MCF 10A (cell line): ENCODE measurements around the gene THRA. TPM values are rescaled to one million over a fixed set of nuclear protein-coding genes. Genes with fewer than 3 reads are reported as not detected.

Experiments used
- BruUV-seq: library from RNA; stranded (reverse); fragments of 400-500 nt; replicated peaks from 2 replicates; lab custom pipeline; 2021; lab: Mats Ljungman, UMichigan
- CTCF ChIA-PET: fragments of 300-600 bp; sonication (Branson Sonifier 250); formaldehyde crosslinking; extraction: SDS; loops from one replicate; lab custom pipeline; 2021; ENCODE audit warnings: antibody characterized with exemption, inconsistent platforms; lab: Yijun Ruan, JAX
- POLR2A ChIA-PET: fragments of 300-600, 350-650 bp; sonication (Branson Sonifier 250); formaldehyde crosslinking; extraction: SDS; loops from one replicate; lab custom pipeline; 2020; ENCODE audit warnings: antibody characterized with exemption, inconsistent platforms; lab: Yijun Ruan, JAX
- DNase-seq: peaks from one replicate; pipeline ENCODE4 v3.0.0-alpha.2; 2018; ENCODE audit not compliant: unreplicated experiment
- H3K27ac Mint-ChIP-seq: one replicate; pipeline ENCODE4 v1.8.0; 2022; ENCODE audit warnings: mild to moderate bottlenecking, low read depth, mixed read lengths; ENCODE audit not compliant: unreplicated experiment
- H3K27me3 Mint-ChIP-seq: one replicate; pipeline ENCODE4 v1.8.0; 2022; ENCODE audit warnings: mixed read lengths; ENCODE audit not compliant: insufficient read depth, unreplicated experiment
- H3K36me3 Mint-ChIP-seq: one replicate; pipeline ENCODE4 v1.8.0; 2022; ENCODE audit warnings: mild to moderate bottlenecking, moderate library complexity, mixed read lengths; ENCODE audit not compliant: insufficient read depth, unreplicated experiment
- H3K4me1 Mint-ChIP-seq: one replicate; pipeline ENCODE4 v1.8.0; 2022; ENCODE audit warnings: mixed read lengths; ENCODE audit not compliant: insufficient read depth, unreplicated experiment
- H3K4me3 Mint-ChIP-seq: one replicate; pipeline ENCODE4 v1.8.0; 2022; ENCODE audit warnings: mild to moderate bottlenecking, moderate library complexity, mixed read lengths; ENCODE audit not compliant: unreplicated experiment
- H3K9me3 Mint-ChIP-seq: one replicate; pipeline ENCODE4 v1.8.0; 2022; ENCODE audit warnings: mixed read lengths; ENCODE audit not compliant: unreplicated experiment
- CTCF ChIP-seq: fragments of 200-600 bp; IDR thresholded peaks from one replicate; pipeline ENCODE4 v1.8.0; 2022; ENCODE audit warnings: antibody characterized with exemption, mild to moderate bottlenecking; ENCODE audit not compliant: unreplicated experiment
- intact Hi-C: fragments of 100-400 bp; cut with micrococcal nuclease; formaldehyde crosslinking; loops from 2 replicates; pipeline ENCODE4 v1.14.1; 2022
- total RNA-seq: library from RNA; stranded (reverse); gene quantifications from 2 replicates; pipeline ENCODE4 v1.2.3, GENCODE V29; 2022

The THRA gene
- total RNA-seq, 1 experiment from 2014 or later: 6.4 TPM

- Mint-ChIP-seq H3K36me3 (peaks cover 53% of the 10 kb centered on the region), H3K4me1 (peaks cover 41% of the 10 kb centered on the region), H3K9me3 (no peaks in the 10 kb centered on the region), H3K4me3 (no peak overlapping the region), H3K27ac (no peak overlapping the region), H3K27me3 (no peaks in the 10 kb centered on the region)
- intact Hi-C loops: loop anchor here (1.0 to 5.0 kb wide), 4 partner anchors 14 to 155 kb away; no protein-coding TSS in a partner anchor
- no TSS peak for BruUV-seq
- ChIA-PET CTCF (interaction anchor here (0.5 to 9.3 kb wide), 17 partner anchors 11 to 118 kb away, joined by 3 to 237 read pairs (median 4); partner anchors contain the start of genes CSF3 and MED24), POLR2A (interaction anchor here (0.7 to 7.3 kb wide), 6 partner anchors 12 to 98 kb away, joined by 3 to 164 read pairs (median 12); partner anchors contain the start of genes CSF3, MED24 and PSMD3)
- no peak for TF ChIP-seq CTCF
- DNase-seq: no peak
Measured at GRCh38 chr17:40027614-40028012, 35.2 kb upstream of the THRA start.

- Mint-ChIP-seq H3K36me3 (peaks cover 56% of the 10 kb centered on the region), H3K4me3 (no peak overlapping the region), H3K27me3 (no peaks in the 10 kb centered on the region), H3K4me1 (peaks cover 31% of the 10 kb centered on the region), H3K9me3 (no peaks in the 10 kb centered on the region), H3K27ac (no peak overlapping the region)
- POLR2A ChIA-PET: interaction anchor here (3.2 to 7.3 kb wide), 3 partner anchors 13 to 48 kb away, joined by 20 to 164 read pairs (median 30); partner anchors contain the start of genes CSF3, MED24 and PSMD3
- TF ChIP-seq CTCF: no peak
- CTCF ChIA-PET: interaction anchor here (1.6 to 9.3 kb wide), 3 partner anchors 15 to 83 kb away, joined by 3 to 237 read pairs (median 32); partner anchors contain the start of gene CSF3
- DNase-seq: no peak
- intact Hi-C loops: loop anchor here (5.0 kb wide), 2 partner anchors 84 to 156 kb away; no protein-coding TSS in a partner anchor
- no TSS peak for BruUV-seq
Measured at GRCh38 chr17:40028595-40028994, 34.2 kb upstream of the THRA start.

GRCh38 chr17:40031706-40032105, 31.1 kb upstream of the THRA start:
- H3K4me3 Mint-ChIP-seq: no peak overlapping the region
- H3K27ac Mint-ChIP-seq: no peak overlapping the region
- ChIA-PET CTCF (interaction anchor here (0.9 to 9.3 kb wide), 3 partner anchors 18 to 170 kb away, joined by 3 to 237 read pairs (median 3); partner anchors contain the start of gene CSF3), POLR2A (interaction anchor here (1.0 to 1.2 kb wide), 4 partner anchors 11 to 69 kb away, joined by 3 to 5 read pairs (median 3); partner anchors contain the start of gene NR1D1)
- intact Hi-C loops: no loop called here
- H3K4me1 Mint-ChIP-seq: peaks cover 11% of the 10 kb centered on the region
- BruUV-seq: no TSS peak
- TF ChIP-seq CTCF: no peak
- no peak for DNase-seq
- H3K9me3 Mint-ChIP-seq: no peaks in the 10 kb centered on the region
- H3K36me3 Mint-ChIP-seq: peaks cover 60% of the 10 kb centered on the region
- H3K27me3 Mint-ChIP-seq: no peaks in the 10 kb centered on the region
